Uterus (tissue), 4 donors: ENCODE measurements around the gene GAPDHS. TPM values are rescaled to one million over a fixed set of nuclear protein-coding genes. Genes with fewer than 3 reads are reported as not detected.

Source experiments
- DNase-seq, 2 donors: peaks; one replicate each; pipeline ENCODE4 v3.0.0-alpha.2; 2019 to 2020
- H3K27ac ChIP-seq, 2 donors: fragments of 200-600 bp; sonication (generic); 1 replicate in 1 of 2; 2 replicates in 1 of 2; pipeline ENCODE4 v1.5.1; 2016 to 2018
- H3K27me3 ChIP-seq, 2 donors: fragments of 200-600 bp; sonication (generic); one replicate each; pipeline ENCODE4 v1.5.1; 2018 to 2019; ENCODE audit warnings: control low read depth in 1 of 2
- H3K36me3 ChIP-seq, 2 donors: fragments of 200-600 bp; sonication (generic); one replicate each; pipeline ENCODE4 v1.5.1; 2019; ENCODE audit warnings: control low read depth in 1 of 2
- H3K4me1 ChIP-seq, 2 donors: fragments of 200-600 bp; sonication (generic); one replicate each; pipeline ENCODE4 v1.5.1; 2018 to 2019; ENCODE audit warnings: control low read depth in 1 of 2
- H3K4me3 ChIP-seq, 2 donors: fragments of 200-600 bp; sonication (generic); 1 replicate in 1 of 2; 2 replicates in 1 of 2; pipeline ENCODE4 v1.5.1; 2018 to 2019; ENCODE audit warnings: mild to moderate bottlenecking in 1 of 2
- H3K9me3 ChIP-seq, 2 donors: fragments of 200-600 bp; sonication (generic); one replicate each; pipeline ENCODE4 v1.5.1; 2019; ENCODE audit warnings: control low read depth in 1 of 2
- POLR2A ChIP-seq, 2 donors: fragments of 450-650 bp; IDR thresholded peaks; one replicate each; pipeline ENCODE4 v1.6.1; 2016; ENCODE audit warnings: antibody characterized with exemption in 2 of 2, mild to moderate bottlenecking in 1 of 2, moderate library complexity in 1 of 2
- intact Hi-C: fragments of 100-400 bp; cut with DNase I; formaldehyde crosslinking; loops from one replicate; pipeline ENCODE4 v1.15.1; 2023; ENCODE audit warnings: low total_unique reads
- total RNA-seq, 4 donors: library from RNA; depleted of rRNA in 3 of 4; stranded (reverse); fragments of >200 nt in 3 of 4; gene quantifications; one replicate each; pipeline versions ENCODE4 v1.1.0 to v1.2.4, GENCODE V29; 2014 to 2023
- TF ChIP-seq, protein P1 (sequence below), 4 experiments: fragments of 200-600 bp in 2 of 4; fragments of 450-650 bp in 2 of 4; sonication (generic) in 2 of 4; IDR thresholded peaks; one replicate each; pipeline ENCODE4 v1.5.1; 2016 to 2019; ENCODE audit warnings: antibody characterized with exemption in 4 of 4, mild to moderate bottlenecking in 2 of 4, moderate library complexity in 1 of 4
- donor health status: DM: yes; HTN: yes; CAD: no.

Gene GAPDHS
- total RNA-seq, result not detected

DNA sequence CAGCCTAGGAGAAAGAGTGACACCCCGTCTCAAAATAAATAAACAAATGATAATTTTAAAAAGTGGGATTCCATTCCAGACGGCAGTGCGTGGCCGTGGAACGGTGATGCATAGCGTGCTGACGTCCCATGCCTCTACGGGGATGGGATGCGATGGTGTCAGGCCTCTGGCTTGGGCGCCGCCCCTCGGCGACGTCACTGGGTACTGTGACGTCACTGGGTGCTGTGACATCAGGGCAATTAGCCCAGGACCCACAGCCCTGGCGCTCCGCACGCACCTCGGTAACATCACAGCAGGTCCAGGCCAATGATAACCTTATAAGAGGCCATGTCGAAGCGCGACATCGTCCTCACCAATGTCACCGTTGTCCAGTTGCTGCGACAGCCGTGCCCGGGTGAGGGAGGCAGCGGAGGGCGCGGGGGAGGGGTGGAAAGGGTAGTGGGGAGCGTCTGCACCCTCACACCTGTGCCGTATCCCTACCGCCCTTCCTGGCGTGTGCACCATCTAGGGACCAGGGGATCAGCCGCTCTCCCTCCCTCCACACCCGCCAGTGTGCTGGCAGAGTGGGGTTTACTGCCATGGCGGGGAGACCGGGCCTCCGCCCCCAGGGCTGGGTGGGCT is at the start of gene GAPDHS:
Gene GAPDHS (plus strand): TSS at position 256 of the 621 bp plus-strand sequence. CDS start 72 bp downstream, at position 328.
- DNase-seq, result no peak
- Histone ChIP-seq H3K27ac (no peak within 1 kb of the TSS), H3K36me3 (no peaks in the 10 kb centered on the region), H3K27me3 (peaks cover 0 to 23% of the 10 kb centered on the region in 2 donors), H3K4me3 (no peak within 1 kb of the TSS), H3K9me3 (no peaks in the 10 kb centered on the region), H3K4me1 (no peaks in the 10 kb centered on the region)
- TF ChIP-seq, protein P1, sequence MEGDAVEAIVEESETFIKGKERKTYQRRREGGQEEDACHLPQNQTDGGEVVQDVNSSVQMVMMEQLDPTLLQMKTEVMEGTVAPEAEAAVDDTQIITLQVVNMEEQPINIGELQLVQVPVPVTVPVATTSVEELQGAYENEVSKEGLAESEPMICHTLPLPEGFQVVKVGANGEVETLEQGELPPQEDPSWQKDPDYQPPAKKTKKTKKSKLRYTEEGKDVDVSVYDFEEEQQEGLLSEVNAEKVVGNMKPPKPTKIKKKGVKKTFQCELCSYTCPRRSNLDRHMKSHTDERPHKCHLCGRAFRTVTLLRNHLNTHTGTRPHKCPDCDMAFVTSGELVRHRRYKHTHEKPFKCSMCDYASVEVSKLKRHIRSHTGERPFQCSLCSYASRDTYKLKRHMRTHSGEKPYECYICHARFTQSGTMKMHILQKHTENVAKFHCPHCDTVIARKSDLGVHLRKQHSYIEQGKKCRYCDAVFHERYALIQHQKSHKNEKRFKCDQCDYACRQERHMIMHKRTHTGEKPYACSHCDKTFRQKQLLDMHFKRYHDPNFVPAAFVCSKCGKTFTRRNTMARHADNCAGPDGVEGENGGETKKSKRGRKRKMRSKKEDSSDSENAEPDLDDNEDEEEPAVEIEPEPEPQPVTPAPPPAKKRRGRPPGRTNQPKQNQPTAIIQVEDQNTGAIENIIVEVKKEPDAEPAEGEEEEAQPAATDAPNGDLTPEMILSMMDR (IDR thresholded peaks at IDR 0.05), result no peak
- TF ChIP-seq POLR2A (IDR thresholded peaks at IDR 0.05), result no peak
- intact Hi-C loops, result no loop called here

- Histone ChIP-seq H3K4me3 (no peak overlapping the region), H3K36me3 (no peaks in the 10 kb centered on the region), H3K27ac (no peak overlapping the region), H3K27me3 (no peaks in the 10 kb centered on the region), H3K9me3 (no peaks in the 10 kb centered on the region), H3K4me1 (no peaks in the 10 kb centered on the region)
- DNase-seq, result no peak
- no peak for TF ChIP-seq POLR2A (IDR thresholded peaks at IDR 0.05)
- TF ChIP-seq, protein P1 (IDR thresholded peaks at IDR 0.05), result no peak
- intact Hi-C loops, result no loop called here
Observed at GRCh38 chr19:35484252-35485036, 48.8 kb upstream of the GAPDHS start.

- H3K9me3 ChIP-seq, result no peaks in the 10 kb centered on the region
- no peaks in the 10 kb centered on the region for H3K27me3 ChIP-seq
- no peak overlapping the region for H3K4me3 ChIP-seq
- no peaks in the 10 kb centered on the region for H3K4me1 ChIP-seq
- intact Hi-C loops, result no loop called here
- no peak for DNase-seq
- H3K36me3 ChIP-seq, result no peaks in the 10 kb centered on the region
- no peak for TF ChIP-seq POLR2A (IDR thresholded peaks at IDR 0.05)
- no peak overlapping the region for H3K27ac ChIP-seq
Observed at GRCh38 chr19:35486268-35486708, 47.0 kb upstream of the GAPDHS start.

DNA sequence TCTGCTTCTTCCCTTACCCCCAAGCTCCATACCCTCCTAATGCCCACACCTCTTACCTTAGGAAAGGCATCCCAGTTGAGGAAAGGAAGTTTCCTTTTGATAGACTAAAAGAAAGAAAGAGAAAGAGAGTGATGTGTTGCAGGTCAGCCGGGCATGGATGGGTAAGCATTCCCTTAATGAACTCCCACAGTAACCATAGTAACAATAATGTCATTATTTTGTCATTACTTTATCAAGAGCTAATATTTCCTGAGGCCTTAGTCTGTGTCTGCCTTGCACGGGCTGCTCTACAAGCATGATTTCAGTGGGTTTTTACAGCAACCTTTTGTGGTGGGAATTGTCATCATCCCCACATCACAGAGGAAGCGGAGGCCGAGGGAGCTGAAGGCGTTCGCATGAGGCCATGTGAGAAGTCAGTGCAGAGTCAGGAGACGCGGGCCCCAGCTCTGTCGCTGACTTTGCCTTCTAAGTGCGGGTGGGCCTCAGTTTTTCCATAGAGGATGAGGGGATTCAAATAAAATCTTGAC is 45.5 kb upstream of the GAPDHS start:
- no peaks in the 10 kb centered on the region for H3K36me3 ChIP-seq
- H3K4me3 ChIP-seq, result no peak overlapping the region
- DNase-seq, result no peak
- H3K27me3 ChIP-seq, result no peaks in the 10 kb centered on the region
- no peaks in the 10 kb centered on the region for H3K4me1 ChIP-seq
- H3K27ac ChIP-seq, result no peak overlapping the region
- no peaks in the 10 kb centered on the region for H3K9me3 ChIP-seq
- intact Hi-C loops, result no loop called here
- TF ChIP-seq, protein P1 (IDR thresholded peaks at IDR 0.05), result no peak
- no peak for TF ChIP-seq POLR2A (IDR thresholded peaks at IDR 0.05)

DNA sequence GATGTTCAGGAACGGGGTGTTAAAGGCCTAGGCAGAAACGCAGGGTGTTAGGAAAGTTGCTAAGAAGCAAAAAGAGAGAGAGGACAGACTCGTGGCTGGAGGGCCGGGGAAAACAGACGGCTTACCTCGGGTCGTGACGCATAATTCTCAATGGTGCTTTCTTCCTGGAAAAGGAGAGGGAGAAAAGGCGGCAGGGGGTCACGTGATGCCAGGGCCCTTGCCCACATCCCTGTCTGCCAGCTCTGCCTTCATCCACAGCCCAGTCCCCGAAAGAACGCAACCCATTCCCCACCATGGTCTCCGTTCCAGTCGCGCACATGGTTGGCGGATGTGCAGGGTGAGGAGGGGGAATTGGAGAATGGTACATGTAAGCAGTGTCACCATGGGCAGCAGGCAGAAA is 44.6 kb upstream of the GAPDHS start:
- Histone ChIP-seq H3K27me3 (no peaks in the 10 kb centered on the region), H3K9me3 (no peaks in the 10 kb centered on the region), H3K4me3 (no peak overlapping the region), H3K4me1 (no peaks in the 10 kb centered on the region), H3K27ac (no peak overlapping the region), H3K36me3 (no peaks in the 10 kb centered on the region)
- no peak for DNase-seq
- intact Hi-C loops, result no loop called here
- TF ChIP-seq POLR2A (IDR thresholded peaks at IDR 0.05), result no peak
- TF ChIP-seq, protein P1 (IDR thresholded peaks at IDR 0.05), result no peak
